ENCODE measurements around the gene ANKRD13D. TPM values are rescaled to one million over a fixed set of nuclear protein-coding genes. Genes with fewer than 3 reads are reported as not detected.

Gene ANKRD13D
- total RNA-seq, 4 donors from 2014 or later, result 18.6 to 78.2 (median 28.6) TPM

DNA sequence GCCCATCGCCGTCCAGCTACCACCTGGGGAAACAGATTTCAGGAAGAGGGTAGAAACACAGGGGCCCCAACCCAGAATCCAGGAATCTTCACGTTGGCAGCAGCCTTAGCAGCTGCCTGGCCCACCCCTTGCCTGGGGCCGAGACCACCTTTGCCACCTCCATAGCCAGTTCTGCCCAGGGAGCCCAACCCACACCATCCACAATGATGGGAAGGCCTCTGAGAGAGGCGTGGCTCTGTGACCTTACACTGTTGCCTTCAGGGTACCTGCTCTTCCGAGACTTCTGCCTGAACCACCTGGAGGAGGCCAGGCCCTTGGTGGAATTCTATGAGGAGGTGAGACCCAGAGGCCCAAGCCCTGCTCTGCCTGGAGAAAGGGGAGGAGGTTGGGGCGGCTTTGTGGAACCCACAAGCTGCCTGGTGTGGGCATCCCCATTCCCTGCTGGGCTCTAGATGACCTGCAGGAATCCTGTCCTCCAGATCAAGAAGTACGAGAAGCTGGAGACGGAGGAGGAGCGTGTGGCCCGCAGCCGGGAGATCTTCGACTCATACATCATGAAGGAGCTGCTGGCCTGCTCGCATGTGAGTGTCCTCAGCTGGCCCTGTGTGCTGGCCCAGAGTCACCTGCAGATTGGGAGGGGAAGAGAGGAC lies 10.0 kb upstream of the ANKRD13D start:
- DNase-seq (ENCODE audit: low spot score) (no peak), ATAC-seq (ENCODE audit: low FRiP score) (no peak)
- TF ChIP-seq, protein P1, sequence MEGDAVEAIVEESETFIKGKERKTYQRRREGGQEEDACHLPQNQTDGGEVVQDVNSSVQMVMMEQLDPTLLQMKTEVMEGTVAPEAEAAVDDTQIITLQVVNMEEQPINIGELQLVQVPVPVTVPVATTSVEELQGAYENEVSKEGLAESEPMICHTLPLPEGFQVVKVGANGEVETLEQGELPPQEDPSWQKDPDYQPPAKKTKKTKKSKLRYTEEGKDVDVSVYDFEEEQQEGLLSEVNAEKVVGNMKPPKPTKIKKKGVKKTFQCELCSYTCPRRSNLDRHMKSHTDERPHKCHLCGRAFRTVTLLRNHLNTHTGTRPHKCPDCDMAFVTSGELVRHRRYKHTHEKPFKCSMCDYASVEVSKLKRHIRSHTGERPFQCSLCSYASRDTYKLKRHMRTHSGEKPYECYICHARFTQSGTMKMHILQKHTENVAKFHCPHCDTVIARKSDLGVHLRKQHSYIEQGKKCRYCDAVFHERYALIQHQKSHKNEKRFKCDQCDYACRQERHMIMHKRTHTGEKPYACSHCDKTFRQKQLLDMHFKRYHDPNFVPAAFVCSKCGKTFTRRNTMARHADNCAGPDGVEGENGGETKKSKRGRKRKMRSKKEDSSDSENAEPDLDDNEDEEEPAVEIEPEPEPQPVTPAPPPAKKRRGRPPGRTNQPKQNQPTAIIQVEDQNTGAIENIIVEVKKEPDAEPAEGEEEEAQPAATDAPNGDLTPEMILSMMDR (IDR thresholded peaks at IDR 0.05), result no peak

DNA sequence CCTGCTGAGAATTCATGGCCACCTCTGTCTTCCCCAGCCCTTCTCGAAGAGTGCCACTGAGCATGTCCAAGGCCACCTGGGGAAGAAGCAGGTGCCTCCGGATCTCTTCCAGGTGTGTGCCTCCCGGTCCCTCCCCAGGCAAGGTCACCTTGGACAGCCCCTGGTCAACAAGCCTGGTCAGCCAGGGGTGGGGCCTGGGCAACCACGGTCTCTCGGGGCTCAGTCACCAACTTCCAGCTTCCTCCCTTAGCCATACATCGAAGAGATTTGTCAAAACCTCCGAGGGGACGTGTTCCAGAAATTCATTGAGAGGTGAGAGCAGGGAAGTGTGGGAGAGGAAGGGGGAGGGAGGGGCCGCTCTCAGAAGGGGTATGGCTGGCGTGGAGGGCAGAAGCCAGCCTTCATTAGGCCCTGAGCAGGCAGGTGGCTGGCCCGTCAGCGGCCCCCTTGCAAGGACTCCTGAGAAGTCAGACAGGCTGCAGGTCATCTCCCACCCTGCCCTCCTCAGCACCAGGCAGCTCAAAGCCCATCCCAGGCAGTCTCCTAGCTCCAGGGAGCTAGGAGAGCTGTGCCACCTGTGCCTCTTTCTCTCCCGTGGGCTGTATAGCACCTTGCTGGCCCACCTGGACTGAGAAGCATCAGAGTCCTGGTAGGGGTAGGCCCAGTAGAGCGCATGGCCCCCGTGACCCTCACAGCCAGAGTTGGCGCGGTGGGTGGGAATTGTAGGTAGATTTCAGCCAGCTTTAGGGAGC lies 9.3 kb upstream of the ANKRD13D start:
- ATAC-seq (ENCODE audit: low FRiP score), result no peak
- DNase-seq (ENCODE audit: low spot score), result no peak
- TF ChIP-seq, protein P1 (IDR thresholded peaks at IDR 0.05), result no peak

DNA sequence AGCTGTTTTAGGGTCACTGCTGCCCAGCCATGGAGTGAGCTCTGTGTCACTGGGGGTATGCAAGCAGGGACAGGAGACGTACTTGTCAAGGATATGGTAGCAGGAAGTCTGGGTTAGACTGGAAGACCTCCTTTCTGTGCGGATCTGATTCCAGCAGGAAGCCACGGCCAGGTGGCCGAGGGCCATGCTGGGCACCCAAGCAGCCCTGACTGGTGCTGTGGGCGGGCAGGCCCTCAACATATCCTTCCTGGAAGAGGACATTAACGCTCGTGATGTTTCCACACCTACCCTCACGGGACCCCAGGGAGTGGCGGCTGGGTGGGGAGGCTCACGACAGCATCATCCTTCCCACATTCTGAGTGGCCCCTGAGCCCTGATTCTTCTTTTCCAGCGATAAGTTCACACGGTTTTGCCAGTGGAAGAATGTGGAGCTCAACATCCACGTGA lies 8.7 kb upstream of the ANKRD13D start:
- TF ChIP-seq, protein P1 (IDR thresholded peaks at IDR 0.05), result no peak
- no peak for DNase-seq (ENCODE audit: low spot score)
- ATAC-seq (ENCODE audit: low FRiP score), result no peak

DNA sequence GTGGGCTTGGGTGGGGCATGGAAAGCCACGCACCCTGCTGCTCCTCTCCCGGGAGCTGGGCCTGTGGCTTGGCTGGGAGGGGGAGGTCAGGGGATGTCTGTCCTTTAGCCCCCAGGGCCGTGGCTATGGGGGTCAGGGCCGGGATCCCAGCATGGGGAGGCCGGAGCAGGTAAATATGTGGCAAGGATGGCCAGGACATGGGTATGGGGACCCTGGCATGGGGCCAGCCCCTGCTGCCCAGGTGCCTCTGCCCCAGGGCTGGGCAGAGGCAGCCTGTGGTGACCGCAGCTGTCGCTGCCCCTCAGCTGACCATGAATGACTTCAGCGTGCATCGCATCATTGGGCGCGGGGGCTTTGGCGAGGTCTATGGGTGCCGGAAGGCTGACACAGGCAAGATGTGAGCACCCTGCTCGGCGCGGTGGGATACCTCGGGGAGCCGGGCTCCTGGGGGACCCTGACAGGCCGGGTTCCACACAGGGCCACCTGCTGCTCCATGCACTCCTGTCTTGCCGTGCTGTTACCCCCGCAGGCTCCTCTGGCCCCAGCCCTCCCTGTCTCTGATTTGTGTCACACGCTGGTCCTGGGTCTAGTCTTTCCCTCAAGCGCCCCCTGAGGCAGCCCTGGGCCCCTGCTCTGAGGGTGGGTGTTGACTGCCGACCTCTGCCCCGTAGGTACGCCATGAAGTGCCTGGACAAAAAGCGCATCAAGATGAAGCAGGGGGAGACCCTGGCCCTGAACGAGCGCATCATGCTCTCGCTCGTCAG lies 8.1 kb upstream of the ANKRD13D start:
- DNase-seq (ENCODE audit: low spot score) (no peak), ATAC-seq (ENCODE audit: low FRiP score) (no peak)
- TF ChIP-seq, protein P1 (IDR thresholded peaks at IDR 0.05), result no peak

DNA sequence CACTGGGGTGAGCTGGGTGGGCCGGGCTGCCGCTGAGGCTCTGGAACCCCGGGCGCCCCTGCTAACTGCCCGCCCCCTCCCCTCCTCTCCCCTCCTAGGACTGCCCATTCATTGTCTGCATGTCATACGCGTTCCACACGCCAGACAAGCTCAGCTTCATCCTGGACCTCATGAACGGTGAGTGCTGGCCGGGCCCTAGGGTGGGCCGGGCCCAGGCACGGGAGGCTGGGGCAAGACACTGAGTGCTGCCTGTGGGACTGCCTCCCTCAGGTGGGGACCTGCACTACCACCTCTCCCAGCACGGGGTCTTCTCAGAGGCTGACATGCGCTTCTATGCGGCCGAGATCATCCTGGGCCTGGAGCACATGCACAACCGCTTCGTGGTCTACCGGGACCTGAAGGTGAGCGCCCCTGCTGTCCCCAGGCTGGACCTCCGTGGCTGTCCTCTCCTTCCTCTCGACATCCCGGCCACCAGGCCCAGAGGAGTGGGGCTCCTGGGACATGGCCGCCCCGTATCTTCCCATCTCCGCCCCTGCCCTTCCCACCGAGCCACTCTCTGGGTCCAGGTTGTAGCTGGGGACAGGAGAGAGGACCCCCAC lies 7.5 kb upstream of the ANKRD13D start:
- DNase-seq (ENCODE audit: low spot score) (no peak), ATAC-seq (ENCODE audit: low FRiP score) (no peak)
- TF ChIP-seq, protein P1 (IDR thresholded peaks at IDR 0.05), result no peak

DNA sequence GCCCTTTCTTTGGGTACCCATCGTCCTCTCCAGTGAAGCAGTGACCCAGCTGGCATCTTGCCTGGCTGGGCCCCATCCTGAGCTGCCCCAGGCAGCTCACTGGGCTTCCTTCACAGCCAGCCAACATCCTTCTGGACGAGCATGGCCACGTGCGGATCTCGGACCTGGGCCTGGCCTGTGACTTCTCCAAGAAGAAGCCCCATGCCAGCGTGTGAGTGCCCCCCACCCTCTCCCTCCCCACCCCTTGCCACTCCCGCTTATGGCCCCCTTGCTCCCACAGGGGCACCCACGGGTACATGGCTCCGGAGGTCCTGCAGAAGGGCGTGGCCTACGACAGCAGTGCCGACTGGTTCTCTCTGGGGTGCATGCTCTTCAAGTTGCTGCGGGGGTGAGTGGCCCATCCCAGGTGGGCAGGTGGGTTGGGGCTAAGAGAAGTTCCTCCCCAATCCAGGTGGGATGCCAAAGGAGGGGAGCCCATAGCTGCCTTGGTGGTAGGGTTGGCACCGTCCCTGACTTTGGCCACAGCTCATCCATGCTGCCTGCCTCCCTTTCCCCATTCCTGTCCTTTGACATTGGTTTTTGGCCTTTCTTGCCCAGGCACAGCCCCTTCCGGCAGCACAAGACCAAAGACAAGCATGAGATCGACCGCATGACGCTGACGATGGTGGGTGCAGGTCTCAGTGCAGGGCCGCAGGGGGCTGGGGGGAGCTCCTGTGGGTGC lies 6.8 kb upstream of the ANKRD13D start:
- no peak for DNase-seq (ENCODE audit: low spot score)
- ATAC-seq (ENCODE audit: low FRiP score), result no peak
- TF ChIP-seq, protein P1 (IDR thresholded peaks at IDR 0.05), result no peak

Data from omental fat pad (tissue), 4 donors.